Kidney (tissue), 14 donors: ENCODE results near the gene CNIH3. TPM values are rescaled to one million over a fixed set of nuclear protein-coding genes. Genes with fewer than 3 reads are reported as not detected.

Experiments used
- DNase-seq, 5 donors: peaks; one replicate each; pipeline ENCODE4 v3.0.0-alpha.2; 2013 to 2020
- FAIRE-seq: peaks from 2 replicates; lab custom pipeline; 2012; peaks lifted over from hg19 to GRCh38; lab: Jason Lieb, UNC
- H3K27ac ChIP-seq, 2 donors: one replicate each; pipeline ENCODE4 v1.7.0; 2013; ENCODE audit warnings: low read depth in 2 of 2, low read length in 2 of 2, inconsistent platforms in 1 of 2
- H3K27me3 ChIP-seq: one replicate; pipeline ENCODE4 v1.7.1; 2013; ENCODE audit warnings: low read length, inconsistent platforms; ENCODE audit not compliant: control insufficient read depth, insufficient read depth
- H3K36me3 ChIP-seq, 3 donors: one replicate each; pipeline versions ENCODE4 v1.7.0 to v1.7.1; 2013; ENCODE audit warnings: low read length in 3 of 3, control low read depth in 1 of 3, inconsistent platforms in 1 of 3; ENCODE audit not compliant: insufficient read depth in 3 of 3, control insufficient read depth in 2 of 3
- H3K4me1 ChIP-seq, 3 donors: one replicate each; pipeline versions ENCODE4 v1.7.0 to v1.7.1; 2013; ENCODE audit warnings: low read length in 3 of 3, inconsistent platforms in 1 of 3, low read depth in 1 of 3; ENCODE audit not compliant: control insufficient read depth in 2 of 3, insufficient read depth in 2 of 3
- H3K4me3 ChIP-seq, 3 donors: one replicate each; pipeline versions ENCODE4 v1.7.0 to v1.8.1; 2013; ENCODE audit warnings: low read length in 3 of 3, control low read depth in 1 of 3, inconsistent platforms in 1 of 3
- H3K9ac ChIP-seq, 3 donors: one replicate each; pipeline versions ENCODE4 v1.7.0 to v1.7.1; 2013; ENCODE audit warnings: low read length in 3 of 3, control low read depth in 1 of 3, inconsistent platforms in 1 of 3
- H3K9me3 ChIP-seq, 3 donors: one replicate each; pipeline versions ENCODE4 v1.7.0 to v1.7.1; 2013; ENCODE audit warnings: low read length in 3 of 3, control low read depth in 1 of 3, inconsistent platforms in 1 of 3; ENCODE audit not compliant: control insufficient read depth in 2 of 3, insufficient read depth in 1 of 3
- CTCF ChIP-seq: IDR thresholded peaks from 3 replicates; pipeline ENCODE4 v1.5.1; 2012; ENCODE audit warnings: mild to moderate bottlenecking, moderate library complexity, borderline replicate concordance; ENCODE audit not compliant: insufficient read depth; ENCODE audit errors: extremely low read depth
- intact Hi-C: fragments of 100-400 bp; cut with DNase I; formaldehyde crosslinking; loops from one replicate; pipeline ENCODE4 v1.11.1; 2022
- polyA plus RNA-seq: library from polyadenylated mRNA; stranded (reverse); fragments of 350-450 nt; fragmentation: Illumina TruSeq; extraction: RNeasy Lipid Tissue Mini Kit (QIAGEN cat#74804); gene quantifications from one replicate; pipeline ENCODE4 v1.2.3, GENCODE V29; 2014; ENCODE audit warnings: low read depth, low replicate concordance; ENCODE audit not compliant: insufficient read depth
- total RNA-seq: library from RNA; stranded (reverse); fragmentation: NEBNext Ultra II Directional; extraction: Animal tissue kit (Norgen Biotek cat#: 25700); gene quantifications from one replicate; pipeline ENCODE4 v1.2.1, GENCODE V29; 2021
- donor health status: control.
- donor health status: control.
- donor health status: control.
- donor health status: control.
- donor health status: control.
- donor health status: DM: yes; HTN: yes; CAD: no.
- donor health status: Normal renal cell carcinoma (clear cell type).

Gene CNIH3
- total and polyA plus RNA-seq, 2 donors from 2014 or later: 4.3 to 7.6 TPM

DNA sequence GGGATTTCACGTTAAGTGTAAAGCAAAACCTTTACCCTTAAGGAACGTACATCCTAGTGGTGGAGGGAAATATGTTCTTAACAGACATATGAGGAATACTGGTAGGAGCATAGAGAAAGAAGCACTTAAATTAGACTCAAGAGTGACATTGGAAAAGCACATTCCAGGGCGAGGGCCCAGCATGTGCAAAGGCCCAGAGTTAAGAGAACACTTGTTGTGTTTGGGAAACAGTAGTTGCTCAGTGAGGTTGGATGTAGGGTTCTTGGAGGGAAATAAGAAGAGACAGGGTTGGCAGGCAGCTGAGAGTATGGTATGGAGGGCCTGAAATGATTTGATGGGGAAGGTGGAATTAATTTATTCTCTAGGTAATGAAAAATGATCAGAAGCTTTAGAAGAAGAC is 115.5 kb downstream of the CNIH3 start:
- no peaks in the 10 kb centered on the region for H3K36me3 ChIP-seq
- no peaks in the 10 kb centered on the region for H3K27me3 ChIP-seq
- intact Hi-C loops: no loop called here
- H3K4me3 ChIP-seq: no peak overlapping the region
- no peaks in the 10 kb centered on the region for H3K4me1 ChIP-seq
- TF ChIP-seq CTCF: no peak
- H3K27ac ChIP-seq: no peak overlapping the region
- no peak for FAIRE-seq
- H3K9me3 ChIP-seq: no peaks in the 10 kb centered on the region
- no peak overlapping the region for H3K9ac ChIP-seq
- DNase-seq: no peak

DNA sequence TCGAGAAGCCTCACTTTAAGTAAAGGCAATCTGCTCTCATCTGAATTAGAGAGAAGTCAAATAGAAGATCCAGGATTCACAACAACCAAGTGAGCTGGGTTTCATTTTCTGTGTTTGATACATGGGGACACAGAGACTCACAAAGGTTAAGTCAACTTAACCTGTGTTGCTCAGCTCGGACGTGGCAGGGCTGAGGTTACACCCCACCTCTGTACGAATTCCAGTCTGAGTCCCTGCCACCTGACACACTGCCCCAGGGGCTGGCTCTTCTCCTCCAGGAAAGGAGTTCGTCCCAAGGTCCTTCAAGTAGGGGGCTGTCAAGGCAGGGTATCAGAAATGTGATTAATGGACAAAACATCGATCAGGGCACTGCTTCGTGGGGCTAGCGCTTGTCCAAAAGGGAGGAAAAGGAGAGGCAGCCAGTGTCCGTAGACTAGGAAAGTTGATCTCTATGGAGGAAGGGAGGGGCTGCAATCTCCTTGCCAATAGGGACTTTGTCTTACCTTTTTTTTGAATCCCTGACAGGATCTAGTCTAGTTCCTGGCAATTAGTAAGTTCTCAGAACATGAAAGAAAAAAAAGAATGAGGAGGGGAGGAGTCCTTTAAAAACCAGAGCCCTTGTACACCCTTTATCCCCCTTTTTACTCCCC is 116.4 kb downstream of the CNIH3 start:
- H3K27me3 ChIP-seq: no peaks in the 10 kb centered on the region
- no peak for FAIRE-seq
- intact Hi-C loops: no loop called here
- TF ChIP-seq CTCF: no peak
- peak in 3 of 5 donors; percentile 50 to 70 (median 64) for DNase-seq
- no peaks in the 10 kb centered on the region for H3K36me3 ChIP-seq
- no peaks in the 10 kb centered on the region for H3K4me1 ChIP-seq
- no peak overlapping the region for H3K4me3 ChIP-seq
- H3K27ac ChIP-seq: no peak overlapping the region
- no peak overlapping the region for H3K9ac ChIP-seq
- H3K9me3 ChIP-seq: no peaks in the 10 kb centered on the region

DNA sequence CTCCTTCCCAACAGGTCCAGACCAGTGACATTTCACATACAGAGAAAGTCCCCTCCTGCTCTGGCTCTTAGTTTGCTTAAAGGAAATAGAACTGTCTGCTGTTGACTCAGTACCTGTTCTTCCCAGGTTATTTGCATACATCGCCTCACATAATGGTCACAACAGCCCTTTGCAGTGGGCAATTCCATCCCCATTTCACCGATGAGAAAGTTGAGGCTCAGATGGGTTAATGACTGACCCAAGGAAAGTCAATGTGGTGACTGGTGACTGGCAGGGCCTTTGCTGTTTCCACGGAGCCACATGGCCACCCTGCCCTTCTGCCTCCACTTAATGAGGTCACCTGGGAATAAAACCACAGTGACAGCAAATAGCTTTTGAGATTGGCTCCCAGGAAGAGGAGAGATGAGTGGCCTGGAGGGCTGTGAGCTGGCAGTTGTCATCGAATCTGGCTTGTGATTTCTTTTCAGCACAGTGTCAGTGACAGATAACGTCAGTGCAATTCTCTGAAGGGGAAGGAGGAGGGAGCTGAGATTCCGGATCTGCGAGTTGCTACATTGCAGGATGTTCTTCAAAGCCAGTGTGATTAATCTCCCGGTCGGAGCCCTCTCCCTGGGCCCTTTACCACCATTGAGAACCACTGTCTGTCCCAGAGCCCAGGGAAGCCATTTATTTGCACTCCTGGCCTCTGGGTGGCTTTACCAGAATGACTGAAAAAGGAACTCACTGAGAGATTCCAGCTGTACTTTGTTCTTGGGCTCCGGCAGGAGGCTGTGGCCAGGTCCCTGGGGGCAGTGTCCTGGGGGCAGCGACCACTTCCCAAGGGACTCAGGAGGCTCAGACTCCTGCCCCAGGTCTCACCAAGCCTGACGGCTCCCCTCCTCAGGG is 117.2 kb downstream of the CNIH3 start:
- Histone ChIP-seq H3K9me3 (no peaks in the 10 kb centered on the region), H3K36me3 (no peaks in the 10 kb centered on the region), H3K27me3 (no peaks in the 10 kb centered on the region), H3K4me1 (no peaks in the 10 kb centered on the region), H3K9ac (no peak overlapping the region), H3K27ac (no peak overlapping the region), H3K4me3 (no peak overlapping the region)
- no peak for TF ChIP-seq CTCF
- no peak for FAIRE-seq
- DNase-seq: peak in 3 of 5 donors; percentile 39 to 63 (median 49)
- intact Hi-C loops: no loop called here
